Mononuclear cell (primary cell): Measurements from ENCODE around the gene HSD17B1. TPM values are rescaled to one million over a fixed set of nuclear protein-coding genes. Genes with fewer than 3 reads are reported as not detected.
"Not testable (repeated sequence)": the region's sequence is repeated elsewhere in the genome, so short reads cannot be mapped to it uniquely, and the experiment has no call there.

Experiments used
- H3K27me3 ChIP-seq: 2 replicates; pipeline ENCODE4 v1.6.0; 2011; ENCODE audit warnings: low read length, control low read depth; ENCODE audit not compliant: insufficient read depth
- H3K4me1 ChIP-seq: 2 replicates; pipeline ENCODE4 v1.5.1; 2011; ENCODE audit warnings: mild to moderate bottlenecking, low read length, control low read depth; ENCODE audit not compliant: insufficient read depth
- H3K4me3 ChIP-seq: 2 replicates; pipeline ENCODE4 v1.5.1; 2011; ENCODE audit warnings: mild to moderate bottlenecking, low read length, moderate library complexity
- H3K9me3 ChIP-seq: 2 replicates; pipeline ENCODE4 v1.5.1; 2011; ENCODE audit warnings: low read depth, mild to moderate bottlenecking, control low read depth, low read length
- total RNA-seq: library from RNA; depleted of rRNA; stranded (reverse); fragments of >200 nt; gene quantifications from one replicate; pipeline ENCODE4 v1.2.3, GENCODE V29; 2012

The HSD17B1 gene
- total RNA-seq, 1 donor = 0.31 TPM

DNA sequence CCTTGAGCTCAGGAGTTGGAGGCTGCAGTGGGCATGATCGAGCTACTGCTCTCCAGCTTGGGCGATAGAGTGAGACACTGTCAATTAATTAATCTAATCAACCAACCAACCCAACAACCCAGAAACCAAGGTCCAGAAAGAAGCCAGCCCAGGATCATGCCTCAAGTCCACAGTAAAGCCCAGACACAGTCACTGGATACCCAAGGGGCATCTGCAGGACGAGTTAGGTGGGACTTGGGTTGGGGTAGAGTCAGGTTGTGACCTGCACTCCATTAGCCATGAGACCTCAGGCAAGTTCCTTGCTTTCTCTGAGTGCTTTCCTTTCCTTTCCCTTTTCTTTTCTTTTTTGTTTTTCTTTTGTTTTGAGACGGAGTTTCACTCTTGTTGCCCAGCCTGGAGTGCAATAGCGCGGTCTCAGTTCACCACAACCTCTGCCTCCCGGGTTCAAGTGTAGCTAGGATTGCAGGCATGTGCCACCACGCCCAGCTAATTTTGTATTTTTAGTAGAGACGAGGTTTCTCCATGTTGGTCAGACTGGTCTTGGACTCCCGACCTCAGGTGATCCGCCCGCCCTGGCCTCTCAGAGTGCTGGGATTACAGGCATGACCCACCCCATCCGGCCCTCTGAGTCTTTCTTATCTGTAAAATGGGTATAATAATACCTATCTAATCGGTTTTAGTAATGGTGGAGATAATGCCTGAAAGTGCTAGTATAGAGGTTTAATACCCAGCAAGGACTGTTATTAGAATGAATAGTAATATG is 3.5 kb upstream of the HSD17B1 start:
- Histone ChIP-seq H3K4me1 (peaks cover 22% of the 10 kb centered on the region), H3K9me3 (no peaks in the 10 kb centered on the region), H3K27me3 (peaks cover 8% of the 10 kb centered on the region), H3K4me3 (no peak overlapping the region)

DNA sequence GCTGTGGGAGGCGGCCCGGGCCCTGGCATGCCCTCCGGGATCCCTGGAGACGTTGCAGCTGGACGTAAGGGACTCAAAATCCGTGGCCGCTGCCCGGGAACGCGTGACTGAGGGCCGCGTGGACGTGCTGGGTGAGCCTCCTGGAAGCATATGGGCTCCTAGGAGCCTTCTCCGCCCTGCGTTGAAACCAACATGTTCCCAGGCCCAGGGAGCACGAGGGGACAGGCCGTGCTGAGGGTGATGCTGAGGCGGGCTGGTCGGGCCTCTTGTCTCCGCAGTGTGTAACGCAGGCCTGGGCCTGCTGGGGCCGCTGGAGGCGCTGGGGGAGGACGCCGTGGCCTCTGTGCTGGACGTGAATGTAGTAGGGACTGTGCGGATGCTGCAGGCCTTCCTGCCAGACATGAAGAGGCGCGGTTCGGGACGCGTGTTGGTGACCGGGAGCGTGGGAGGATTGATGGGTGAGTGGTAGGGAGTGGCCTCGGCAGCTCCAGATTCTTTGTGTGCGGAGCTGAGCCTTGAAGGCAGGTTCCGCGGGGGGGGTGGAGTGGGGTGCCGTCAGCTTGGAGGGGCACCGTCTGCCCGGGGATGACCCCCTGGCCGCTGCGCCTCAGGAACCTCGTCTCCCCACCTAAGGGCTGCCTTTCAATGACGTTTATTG is 567 bp downstream of the HSD17B1 start:
- peaks cover 5% of the 10 kb centered on the region for H3K27me3 ChIP-seq
- peaks cover 29% of the 10 kb centered on the region for H3K4me1 ChIP-seq
- no peak overlapping the region for H3K4me3 ChIP-seq
- H3K9me3 ChIP-seq = no peaks in the 10 kb centered on the region

DNA sequence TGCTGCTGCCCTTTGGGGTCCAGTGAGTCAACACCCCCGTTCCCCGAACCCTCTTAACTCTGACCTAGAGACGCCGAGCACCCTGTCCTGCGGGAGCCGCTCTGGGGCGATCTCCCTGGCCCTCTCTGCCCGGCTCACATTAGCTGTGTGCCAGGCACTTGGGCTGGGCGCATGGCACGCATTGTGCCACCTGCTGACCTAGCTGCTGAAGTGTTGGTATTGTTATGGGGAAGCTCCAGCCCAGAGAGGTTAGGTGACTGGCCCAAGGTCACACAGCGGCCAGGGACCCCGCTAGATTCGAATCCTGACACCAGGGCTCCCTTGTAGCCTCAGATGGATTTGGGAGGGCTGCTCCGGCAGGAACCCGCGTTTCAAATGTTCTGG is 1.1 kb downstream of the HSD17B1 start:
- Histone ChIP-seq H3K9me3 (no peaks in the 10 kb centered on the region), H3K4me3 (peak overlapping the region; percentile 68)

DNA sequence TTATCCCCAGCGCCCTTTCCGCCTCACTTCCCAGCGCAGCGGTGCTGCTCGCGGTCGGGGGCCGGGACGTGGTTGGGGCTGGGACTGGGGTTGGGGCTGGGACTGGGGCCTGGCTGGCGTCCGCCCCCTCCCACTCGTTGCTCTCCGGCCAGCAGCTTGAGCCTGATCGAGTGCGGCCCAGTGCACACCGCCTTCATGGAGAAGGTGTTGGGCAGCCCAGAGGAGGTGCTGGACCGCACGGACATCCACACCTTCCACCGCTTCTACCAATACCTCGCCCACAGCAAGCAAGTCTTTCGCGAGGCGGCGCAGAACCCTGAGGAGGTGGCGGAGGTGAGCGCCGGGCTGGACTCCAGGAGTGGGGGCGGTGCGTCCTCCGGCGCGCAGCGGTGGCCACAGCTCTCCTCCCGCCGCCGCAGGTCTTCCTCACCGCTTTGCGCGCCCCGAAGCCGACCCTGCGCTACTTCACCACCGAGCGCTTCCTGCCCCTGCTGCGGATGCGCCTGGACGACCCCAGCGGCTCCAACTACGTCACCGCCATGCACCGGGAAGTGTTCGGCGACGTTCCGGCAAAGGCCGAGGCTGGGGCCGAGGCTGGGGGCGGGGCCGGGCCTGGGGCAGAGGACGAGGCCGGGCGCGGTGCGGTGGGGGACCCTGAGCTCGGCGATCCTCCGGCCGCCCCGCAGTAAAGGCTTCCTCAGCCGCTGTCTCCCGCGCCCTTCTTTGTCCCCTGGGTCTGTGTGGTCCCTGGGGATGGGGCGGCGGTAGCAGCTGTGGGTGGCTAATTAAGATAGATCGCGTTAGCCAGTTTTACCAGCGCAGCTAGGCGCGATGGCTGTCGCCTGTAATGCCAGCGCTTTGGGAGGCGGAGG is 1.8 kb downstream of the HSD17B1 start:
- peak overlapping the region; percentile 68 for H3K4me3 ChIP-seq
- peaks cover 22% of the 10 kb centered on the region for H3K4me1 ChIP-seq
- H3K9me3 ChIP-seq = no peaks in the 10 kb centered on the region
- no peaks in the 10 kb centered on the region for H3K27me3 ChIP-seq

More for the DNA sequence above, 1.1 kb downstream of the HSD17B1 start:
- Histone ChIP-seq H3K27me3 (peaks cover 3% of the 10 kb centered on the region), H3K4me1 (peaks cover 26% of the 10 kb centered on the region)

DNA sequence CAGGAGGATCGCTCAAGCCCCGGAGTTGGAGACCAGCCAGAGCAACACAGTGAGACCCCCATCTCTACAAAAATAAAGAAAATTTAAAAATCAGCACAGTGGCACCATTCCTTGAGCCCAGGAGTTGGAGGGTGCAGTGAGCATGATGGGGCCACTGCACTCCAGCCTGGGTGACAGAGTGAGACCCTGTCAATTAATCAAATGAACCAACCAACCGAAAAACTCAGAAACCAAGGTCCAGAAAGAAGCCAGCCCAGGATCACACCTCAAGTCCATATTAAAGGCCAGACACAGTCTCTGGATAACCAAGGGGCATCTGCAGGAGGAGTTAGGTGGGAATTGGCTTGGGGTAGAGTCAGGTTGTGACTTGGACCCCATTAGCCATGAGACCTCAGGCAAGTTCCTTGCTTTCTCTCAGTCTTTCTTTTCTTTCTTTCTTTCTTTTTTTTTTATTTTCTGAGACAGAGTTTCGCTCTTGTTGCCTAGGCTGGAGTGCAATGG is 2.4 kb downstream of the HSD17B1 start:
- Histone ChIP-seq H3K9me3 (no peaks in the 10 kb centered on the region), H3K4me3 (peak overlapping the region; percentile 68), H3K27me3 (no peaks in the 10 kb centered on the region), H3K4me1 (peaks cover 22% of the 10 kb centered on the region)

DNA sequence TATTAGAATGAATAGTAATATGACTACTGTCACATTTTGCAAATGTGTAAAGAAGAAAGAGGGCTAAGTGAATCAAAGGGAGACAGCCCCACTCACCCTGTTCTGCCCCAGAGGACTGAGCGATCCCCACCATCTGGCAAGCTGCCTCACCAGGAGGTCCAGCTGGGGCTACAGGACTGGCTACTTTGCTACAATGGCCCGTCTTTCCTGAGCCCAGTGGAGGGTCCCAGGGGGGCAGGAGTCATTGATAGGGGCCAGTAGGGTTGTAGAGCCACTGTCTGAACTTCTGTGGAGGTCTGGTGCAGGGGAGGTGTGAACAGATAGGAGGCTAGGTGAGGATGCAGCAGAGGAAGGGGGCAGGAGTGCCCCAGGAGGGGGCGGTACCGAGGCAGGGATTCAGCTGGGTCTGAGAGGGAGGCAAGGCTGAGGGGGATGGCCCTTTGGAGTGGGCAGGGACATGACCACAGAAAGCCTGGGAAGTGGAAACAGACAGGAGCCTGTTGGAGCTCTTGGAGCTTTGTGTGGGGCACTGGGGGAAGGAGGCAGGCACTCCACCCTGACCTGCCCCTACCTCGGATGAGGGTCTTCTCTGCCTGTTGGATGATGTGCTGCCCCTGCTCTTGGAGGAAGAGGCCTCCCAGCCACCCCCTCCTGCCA is 3.4 kb downstream of the HSD17B1 start:
- H3K27me3 ChIP-seq, H3K4me3 ChIP-seq, H3K9me3 ChIP-seq: not testable (repeated sequence)
- H3K4me1 ChIP-seq = peaks cover 22% of the 10 kb centered on the region

DNA sequence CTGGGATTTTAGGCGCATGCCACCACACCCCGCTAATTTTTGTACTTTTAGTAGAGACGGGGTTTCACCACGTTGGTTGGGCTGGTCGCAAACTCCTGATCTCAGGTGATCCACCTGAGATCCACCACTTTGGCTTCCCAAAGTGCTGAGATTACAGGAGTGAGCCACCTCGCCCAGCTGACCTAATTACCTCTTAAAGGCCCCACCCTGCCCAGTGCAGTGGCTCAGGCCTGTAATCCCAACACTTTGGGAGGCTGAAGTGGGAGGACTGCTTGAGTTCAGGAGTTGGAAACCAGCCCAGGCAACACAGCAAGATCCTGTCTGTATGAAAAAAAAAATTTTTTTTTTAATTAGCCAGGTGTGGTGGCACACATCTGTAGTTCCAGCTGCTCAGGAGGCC is 6.4 kb downstream of the HSD17B1 start:
- Histone ChIP-seq H3K4me3 (no peak overlapping the region), H3K27me3 (no peaks in the 10 kb centered on the region), H3K9me3 (no peaks in the 10 kb centered on the region), H3K4me1 (peaks cover 37% of the 10 kb centered on the region)

DNA sequence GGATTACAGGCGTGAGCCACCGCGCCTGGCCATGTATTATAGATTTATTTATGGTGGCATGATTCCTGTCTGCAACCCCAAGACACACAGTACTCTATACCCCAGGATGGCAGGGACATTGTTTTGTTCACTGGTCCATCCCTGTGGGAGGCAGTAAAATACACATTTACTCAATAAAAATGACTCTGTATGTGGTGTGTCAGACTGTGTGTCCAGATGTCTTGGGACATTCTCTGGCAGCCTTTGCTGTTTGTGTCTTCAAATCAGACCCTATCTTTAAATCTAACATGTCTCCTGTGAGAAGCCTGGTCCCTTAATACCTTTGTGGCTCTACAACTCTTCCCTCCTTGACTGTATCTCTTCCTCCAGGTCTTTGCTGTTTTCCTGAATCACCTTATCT is 7.5 kb downstream of the HSD17B1 start:
- H3K27me3 ChIP-seq = no peaks in the 10 kb centered on the region
- H3K9me3 ChIP-seq = no peaks in the 10 kb centered on the region
- peaks cover 31% of the 10 kb centered on the region for H3K4me1 ChIP-seq
- H3K4me3 ChIP-seq = no peak overlapping the region

DNA sequence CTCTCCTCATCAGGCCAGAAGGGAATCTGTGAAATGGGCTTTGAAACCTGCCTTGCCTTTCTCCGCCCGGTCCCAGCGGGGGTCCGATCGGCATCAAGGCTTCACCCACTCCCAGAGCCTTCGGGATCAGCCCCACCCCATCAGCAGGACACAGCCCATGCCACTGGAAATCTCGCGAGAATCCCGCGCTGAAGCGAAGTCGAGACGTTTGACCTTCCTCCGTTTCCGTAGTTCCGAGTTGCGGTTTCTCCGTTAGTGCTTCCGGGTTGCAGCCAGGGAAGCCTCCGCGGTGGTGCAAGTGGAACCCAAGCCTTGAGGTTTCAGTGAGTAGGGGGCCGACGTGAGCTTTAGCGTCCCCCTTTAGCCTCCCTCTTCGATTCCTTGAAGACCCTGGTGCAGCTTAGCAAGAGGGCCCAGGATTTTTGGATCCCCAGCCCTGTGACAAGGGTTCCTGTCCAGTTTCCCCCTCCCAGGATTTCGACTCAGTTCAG is 9.2 kb downstream of the HSD17B1 start, which contains the start of gene COASY:
Gene COASY, plus strand, starts transcription at position 252 of the 491 bp plus-strand sequence. CDS start 475 bp downstream, outside the sequence.
- H3K4me3 ChIP-seq = peak within 1 kb of the TSS; percentile 60
- H3K9me3 ChIP-seq = no peaks in the 10 kb centered on the region
- H3K4me1 ChIP-seq = peaks cover 36% of the 10 kb centered on the region
- no peaks in the 10 kb centered on the region for H3K27me3 ChIP-seq

DNA sequence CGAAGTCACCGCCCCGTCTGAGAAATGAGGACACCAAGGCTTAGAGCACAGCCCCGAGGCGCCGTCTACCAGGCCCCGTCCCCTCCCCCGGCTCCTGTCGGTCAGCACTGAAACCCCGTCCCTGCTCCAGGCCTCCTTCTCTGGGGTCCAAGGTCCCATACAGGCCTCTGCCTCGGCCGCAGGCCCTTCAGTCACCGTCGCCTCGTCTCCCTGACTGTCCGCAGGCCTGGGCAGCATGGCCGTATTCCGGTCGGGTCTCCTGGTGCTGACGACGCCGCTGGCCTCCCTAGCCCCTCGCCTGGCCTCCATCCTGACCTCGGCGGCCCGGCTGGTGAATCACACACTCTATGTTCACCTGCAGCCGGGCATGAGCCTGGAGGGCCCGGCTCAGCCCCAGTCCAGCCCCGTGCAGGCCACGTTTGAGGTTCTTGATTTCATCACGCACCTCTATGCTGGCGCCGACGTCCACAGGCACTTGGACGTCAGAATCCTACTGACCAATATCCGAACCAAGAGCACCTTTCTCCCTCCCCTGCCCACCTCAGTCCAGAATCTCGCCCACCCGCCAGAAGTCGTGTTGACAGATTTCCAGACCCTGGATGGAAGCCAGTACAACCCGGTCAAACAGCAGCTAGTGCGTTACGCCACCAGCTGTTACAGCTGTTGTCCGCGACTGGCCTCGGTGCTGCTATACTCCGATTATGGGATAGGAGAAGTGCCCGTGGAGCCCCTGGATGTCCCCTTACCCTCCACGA is 9.8 kb downstream of the HSD17B1 start:
- H3K4me3 ChIP-seq = peak overlapping the region; percentile 60
- H3K4me1 ChIP-seq = peaks cover 38% of the 10 kb centered on the region
- no peaks in the 10 kb centered on the region for H3K27me3 ChIP-seq
- H3K9me3 ChIP-seq = no peaks in the 10 kb centered on the region

DNA sequence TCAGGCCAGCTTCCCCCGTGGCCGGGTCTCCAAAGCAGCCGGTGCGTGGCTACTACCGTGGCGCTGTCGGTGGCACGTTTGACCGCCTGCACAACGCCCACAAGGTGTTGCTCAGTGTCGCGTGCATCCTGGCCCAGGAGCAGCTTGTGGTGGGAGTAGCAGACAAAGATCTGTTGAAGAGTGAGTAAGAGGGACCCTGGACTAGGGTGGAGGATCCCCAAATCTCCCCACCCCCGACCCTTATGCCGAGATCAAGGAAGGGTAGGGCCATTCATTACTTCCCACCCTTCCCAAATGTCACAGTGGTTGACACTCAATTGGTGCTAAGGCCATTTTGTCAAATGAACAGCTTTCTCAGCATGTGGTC is 10.4 kb downstream of the HSD17B1 start:
- Histone ChIP-seq H3K9me3 (no peaks in the 10 kb centered on the region), H3K4me3 (peak overlapping the region; percentile 60), H3K27me3 (no peaks in the 10 kb centered on the region), H3K4me1 (peaks cover 44% of the 10 kb centered on the region)

DNA sequence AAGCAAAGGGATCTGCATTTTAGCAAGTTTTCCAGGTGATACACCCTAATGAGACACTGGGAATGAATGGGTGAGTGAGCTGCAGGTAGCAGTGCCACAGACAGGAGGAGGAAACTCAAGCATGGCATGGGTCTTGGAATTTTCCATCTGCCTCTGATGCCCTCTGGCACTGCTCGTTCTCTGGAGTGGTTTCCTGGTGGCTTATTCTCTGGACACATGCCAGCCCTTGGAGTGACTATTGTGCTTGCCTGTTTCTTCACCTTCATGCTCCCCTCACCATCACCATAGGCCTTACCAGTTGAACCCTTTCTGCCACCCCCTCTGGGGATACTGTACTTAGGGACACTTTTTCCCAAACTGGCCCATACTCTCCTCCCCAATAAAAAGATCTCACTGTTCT is 10.8 kb downstream of the HSD17B1 start:
- peaks cover 48% of the 10 kb centered on the region for H3K4me1 ChIP-seq
- H3K27me3 ChIP-seq = no peaks in the 10 kb centered on the region
- no peak overlapping the region for H3K4me3 ChIP-seq
- H3K9me3 ChIP-seq = no peaks in the 10 kb centered on the region

DNA sequence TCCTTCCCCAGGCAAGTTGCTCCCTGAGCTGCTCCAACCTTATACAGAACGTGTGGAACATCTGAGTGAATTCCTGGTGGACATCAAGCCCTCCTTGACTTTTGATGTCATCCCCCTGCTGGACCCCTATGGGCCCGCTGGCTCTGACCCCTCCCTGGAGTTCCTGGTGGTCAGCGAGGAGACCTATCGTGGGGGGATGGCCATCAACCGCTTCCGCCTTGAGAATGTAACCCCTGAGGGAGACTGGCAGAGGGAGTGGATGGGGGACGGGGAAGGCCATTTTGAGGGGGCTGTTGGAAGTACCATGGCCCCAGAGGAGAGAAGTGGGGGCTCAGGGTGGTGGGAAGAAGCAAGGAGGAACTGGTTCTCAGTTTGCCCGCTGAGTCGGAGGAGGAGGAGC is 11.2 kb downstream of the HSD17B1 start:
- Histone ChIP-seq H3K9me3 (no peaks in the 10 kb centered on the region), H3K4me1 (peaks cover 52% of the 10 kb centered on the region), H3K27me3 (no peaks in the 10 kb centered on the region), H3K4me3 (no peak overlapping the region)
